Heart left ventricle (tissue), 16 donors: ENCODE results near the gene PACRG. TPM values are rescaled to one million over a fixed set of nuclear protein-coding genes. Genes with fewer than 3 reads are reported as not detected.
A peak's percentile ranks its signal among the peaks of the same experiment; 100 is the strongest.

Source experiments
- ATAC-seq, 4 donors: fragments of 200-7000 bp; cut with Tn5 transposase; one replicate each; pipeline ENCODE4 v1.9.1; 2020 to 2022; ENCODE audit warnings: moderate library complexity in 4 of 4, mild to moderate bottlenecking in 3 of 4, moderate number of reproducible peaks in 1 of 4
- DNase-seq, 5 donors: peaks; one replicate each; pipeline ENCODE4 v3.0.0-alpha.2; 2020
- H3K27ac ChIP-seq, 12 donors: fragments of 200-600 bp; sonication (generic) in 4 of 12; one replicate each; pipeline versions ENCODE4 v1.5.0 to v1.8.0; 2016 to 2022; ENCODE audit warnings: mild to moderate bottlenecking in 2 of 12
- H3K27me3 ChIP-seq, 9 donors: fragments of 200-600 bp; sonication (generic) in 2 of 9; one replicate each; pipeline versions ENCODE4 v1.5.1 to v1.8.0; 2016 to 2022; ENCODE audit warnings: mild to moderate bottlenecking in 3 of 9
- H3K36me3 ChIP-seq, 9 donors: fragments of 200-600 bp; sonication (generic) in 2 of 9; one replicate each; pipeline versions ENCODE4 v1.5.0 to v1.8.0; 2018 to 2022; ENCODE audit warnings: mild to moderate bottlenecking in 2 of 9
- H3K4me1 ChIP-seq, 12 donors: fragments of 200-600 bp; sonication (generic) in 4 of 12; one replicate each; pipeline versions ENCODE4 v1.5.0 to v1.8.0; 2016 to 2022; ENCODE audit warnings: mild to moderate bottlenecking in 3 of 12
- H3K4me3 ChIP-seq, 12 donors: fragments of 200-600 bp; sonication (generic) in 4 of 12; one replicate each; pipeline versions ENCODE4 v1.5.0 to v1.8.0; 2017 to 2022; ENCODE audit warnings: mild to moderate bottlenecking in 9 of 12, moderate library complexity in 4 of 12
- H3K9me3 ChIP-seq, 12 donors: fragments of 200-600 bp; sonication (generic) in 4 of 12; one replicate each; pipeline versions ENCODE4 v1.5.0 to v1.8.0; 2016 to 2022; ENCODE audit warnings: mild to moderate bottlenecking in 1 of 12
- CTCF ChIP-seq, 12 donors: fragments of 200-600 bp; sonication (generic) in 4 of 12; IDR thresholded peaks; one replicate each; pipeline versions ENCODE4 v1.5.0 to v1.8.0; 2018 to 2022; ENCODE audit warnings: antibody characterized with exemption in 12 of 12, mild to moderate bottlenecking in 5 of 12
- POLR2A ChIP-seq, 2 donors: fragments of 450-650 bp; IDR thresholded peaks; one replicate each; pipeline ENCODE4 v1.6.1; 2017; ENCODE audit warnings: antibody characterized with exemption in 2 of 2, mild to moderate bottlenecking in 2 of 2, moderate library complexity in 2 of 2
- WGBS, 4 donors: extraction: QIAGEN DNeasy Blood & Tissue Kit in 2 of 4; methylation state at CpG; one replicate each; pipeline versions ENCODE4 v1.1.5 to v1.1.7; 2013 to 2018; 5-methylcytosine and 5-hydroxymethylcytosine counted together
- intact Hi-C, 10 donors: fragments of 100-400 bp; cut with DNase I; formaldehyde crosslinking; loops; one replicate each; pipeline versions ENCODE4 v1.11.1 to v1.14.2; 2022
- polyA plus RNA-seq, 2 donors: library from polyadenylated mRNA; stranded (reverse); fragments of 200-250 nt; gene quantifications; one replicate each; pipeline ENCODE4 v1.2.3, GENCODE V29; 2013
- total RNA-seq, 9 donors: library from RNA; depleted of rRNA in 2 of 9; stranded (reverse); fragments of >200 nt in 2 of 9; fragmentation: NEBNext Ultra II Directional in 3 of 9; extraction: Animal tissue kit (Norgen Biotek cat#: 25700) in 3 of 9; gene quantifications; one replicate each; pipeline versions ENCODE4 v1.1.0 to v1.2.4, GENCODE V29; 2016 to 2023
- donor health status: ischemic (EF 13 %, LVEDD 7.1; RV severe dilation, severe dysfunction).
- donor health status: healthy with polysubstance abuse.
- donor health status: DM: no; HTN: yes; CAD: no.
- donor health status: DM: no; HTN: no; CAD: no.
- donor health status: ischemic (EF 25% LVEDD 6.9; RV normal size, moderate dysfunction).
- donor health status: ischemic (EF 25% LVEDD 5.7; RV mildly dilated, moderate dysfunction).
- donor health status: healthy.
- donor health status: DM: yes; HTN: yes; CAD: no.
- donor health status: ischemic (EF 35%, LVEDD 5.7; RV mildly dilated, moderate dysfunction).
- donor health status: nonischemic (EF 11% LVEDD 7.7; RV severe dilation, severe dysfunction).
- donor health status: DM: yes; HTN: yes; CAD: no.
- donor health status: PGD.
- donor health status: ischemic (EF 29% LVEDD 5.4; RV normal size, mild dysfunction).
- donor health status: nonischemic (EF 23%, LVEDD 6.1; RV moderate dilation, normal function).

Gene PACRG
- total and polyA plus RNA-seq, 11 donors, result 2.0 to 83.3 (median 11.8) TPM

DNA sequence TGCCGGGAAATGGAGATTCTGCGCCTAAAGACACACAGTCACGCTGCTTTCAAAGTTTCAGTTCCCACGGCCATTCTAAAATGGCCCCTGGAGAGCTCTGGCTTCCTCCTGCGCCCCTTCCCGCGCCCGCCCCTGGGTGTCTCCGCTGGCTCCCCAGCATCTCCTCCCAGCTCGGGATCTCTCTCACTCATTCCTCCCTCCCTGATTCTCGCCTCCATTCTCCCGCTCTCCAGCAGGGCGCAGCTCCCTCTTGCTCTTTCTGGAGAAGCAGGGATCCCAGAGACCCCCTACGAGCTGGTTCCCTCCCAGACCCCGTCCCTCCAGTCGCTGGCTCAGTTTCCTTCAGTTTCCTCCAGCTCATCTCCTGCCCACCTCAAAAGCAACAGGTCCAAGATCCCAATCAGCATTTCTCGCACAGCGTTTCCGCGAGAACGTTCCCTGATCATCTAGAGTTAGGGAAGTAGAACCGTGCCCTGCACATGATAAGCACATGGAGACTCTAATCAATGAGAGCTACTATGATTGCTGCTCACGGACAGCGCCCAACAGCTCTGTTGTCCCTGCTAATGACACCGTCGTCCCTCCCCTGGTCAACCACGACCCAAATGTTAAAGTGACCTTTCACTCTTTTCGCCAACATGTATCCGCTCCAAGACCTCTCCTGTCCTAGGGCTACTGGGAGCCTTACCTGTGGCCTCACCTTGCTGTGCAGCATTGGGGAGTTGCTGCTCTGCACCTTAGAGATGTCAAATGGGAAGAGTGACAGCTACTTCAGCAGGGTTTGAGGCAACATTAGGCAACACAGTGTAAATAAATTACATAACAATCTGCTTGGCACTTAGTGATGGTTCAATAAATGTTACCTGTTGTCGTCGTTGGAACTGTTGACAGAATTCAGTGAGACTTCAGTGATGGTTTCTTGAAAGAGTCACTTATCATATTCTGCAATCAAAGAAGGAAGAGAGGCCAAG, 468.2 kb downstream of the PACRG start:
- intact Hi-C loops, result no loop called here
- ATAC-seq, result no peak
- Histone ChIP-seq H3K4me3 (no peak overlapping the region), H3K27ac (no peak overlapping the region), H3K4me1 (peaks cover 0 to 14% (median 9%) of the 10 kb centered on the region in 12 donors), H3K9me3 (no peaks in the 10 kb centered on the region), H3K27me3 (no peaks in the 10 kb centered on the region), H3K36me3 (no peaks in the 10 kb centered on the region)
- 93 to 94% (median 94%) methylated on average over 31 of the region's 31 CpGs for WGBS, 4 donors
- TF ChIP-seq CTCF (IDR thresholded peaks at IDR 0.05), result no peak
- TF ChIP-seq POLR2A (IDR thresholded peaks at IDR 0.05), result no peak
- DNase-seq, result no peak

- no peak for DNase-seq
- ATAC-seq, result no peak
- Histone ChIP-seq H3K27ac (no peak overlapping the region), H3K27me3 (no peaks in the 10 kb centered on the region), H3K4me3 (no peak overlapping the region), H3K9me3 (no peaks in the 10 kb centered on the region), H3K4me1 (peaks cover 0 to 2% (median 0%) of the 10 kb centered on the region in 12 donors), H3K36me3 (no peaks in the 10 kb centered on the region)
- intact Hi-C loops, result no loop called here
- no peak for TF ChIP-seq CTCF (IDR thresholded peaks at IDR 0.05)
- no peak for TF ChIP-seq POLR2A (IDR thresholded peaks at IDR 0.05)
- 81 to 87% (median 86%) methylated on average over 3 of the region's 3 CpGs for WGBS, 4 donors
Measured at GRCh38 chr6:163197839-163198238, 470.1 kb downstream of the PACRG start.

DNA sequence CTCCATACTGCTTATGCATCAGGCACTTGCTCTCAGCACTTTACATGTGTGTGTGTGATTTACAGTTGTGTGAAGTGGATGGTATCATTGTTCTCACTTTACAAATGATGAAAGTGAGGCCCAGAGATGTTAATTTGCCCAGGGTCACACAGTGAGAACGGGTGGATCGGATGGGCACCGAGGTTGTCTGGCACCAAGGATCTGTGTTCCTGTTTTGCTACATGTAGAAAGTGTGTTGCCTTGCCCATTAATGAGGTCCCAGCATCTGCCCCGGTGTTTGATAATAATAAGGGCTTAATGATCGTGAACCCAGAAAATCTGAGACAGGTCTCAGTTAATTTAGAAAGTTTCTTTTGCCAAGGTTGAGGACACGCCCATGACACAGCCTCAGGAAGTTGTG, 470.6 kb downstream of the PACRG start:
- Histone ChIP-seq H3K4me1 (no peaks in the 10 kb centered on the region), H3K27ac (no peak overlapping the region), H3K27me3 (no peaks in the 10 kb centered on the region), H3K9me3 (no peaks in the 10 kb centered on the region), H3K36me3 (no peaks in the 10 kb centered on the region), H3K4me3 (no peak overlapping the region)
- 93 to 97% (median 95%) methylated on average over 6 of the region's 6 CpGs for WGBS, 4 donors
- intact Hi-C loops, result no loop called here
- ATAC-seq, result no peak
- DNase-seq, result no peak
- TF ChIP-seq CTCF (IDR thresholded peaks at IDR 0.05) (no peak), POLR2A (IDR thresholded peaks at IDR 0.05) (no peak)

DNA sequence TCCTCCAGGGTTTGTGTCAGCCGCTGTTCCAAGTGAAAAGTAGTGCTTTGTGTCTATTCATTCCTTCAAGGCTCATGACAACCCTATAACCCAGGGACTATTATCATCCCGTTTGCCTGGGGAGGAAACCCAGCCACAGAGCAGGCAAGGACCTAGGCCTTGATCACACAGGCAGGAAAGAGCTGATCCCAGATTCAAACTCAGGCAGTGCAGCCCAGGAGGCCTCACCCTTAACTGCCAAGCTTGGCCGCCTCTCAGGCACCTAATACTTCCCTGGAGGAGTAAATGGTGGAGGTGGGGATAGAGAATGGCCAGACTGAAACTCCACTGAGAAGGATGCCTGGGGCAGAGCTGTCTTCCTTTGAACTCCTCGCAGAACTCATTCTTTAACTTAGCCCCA, 471.6 kb downstream of the PACRG start:
- Histone ChIP-seq H3K27me3 (no peaks in the 10 kb centered on the region), H3K4me1 (no peaks in the 10 kb centered on the region), H3K4me3 (no peak overlapping the region), H3K27ac (no peak overlapping the region), H3K9me3 (no peaks in the 10 kb centered on the region), H3K36me3 (no peaks in the 10 kb centered on the region)
- TF ChIP-seq CTCF (IDR thresholded peaks at IDR 0.05) (no peak), POLR2A (IDR thresholded peaks at IDR 0.05) (no peak)
- DNase-seq (no peak), ATAC-seq (peak in 1 of 4 donors; percentile 34)
- 89 to 96% (median 92%) methylated on average over 4 of the region's 4 CpGs for WGBS, 4 donors
- intact Hi-C loops, result no loop called here
